Body of pancreas (tissue), 4 donors: Measurements from ENCODE around the gene NOBOX.

Experiments
- CTCF ChIP-seq, 7 experiments: fragments of 450-650 bp in 4 of 7; fragments of 200-600 bp in 3 of 7; sonication (generic) in 3 of 7; IDR thresholded peaks; one replicate each; pipeline ENCODE4 v1.5.1; 2016 to 2019; ENCODE audit warnings: antibody characterized with exemption in 7 of 7
- POLR2A ChIP-seq, 3 donors: fragments of 450-650 bp; IDR thresholded peaks; one replicate each; pipeline ENCODE4 v1.6.1; 2016; ENCODE audit warnings: antibody characterized with exemption in 3 of 3, mild to moderate bottlenecking in 2 of 3

- no peak for TF ChIP-seq POLR2A (IDR thresholded peaks at IDR 0.05)
- TF ChIP-seq CTCF (IDR thresholded peaks at IDR 0.05): no peak
Observed at GRCh38 chr7:144428431-144428830, 24.9 kb upstream of the NOBOX start.
